ENCODE measurements around the gene FER1L5. TPM values are rescaled to one million over a fixed set of nuclear protein-coding genes. Genes with fewer than 3 reads are reported as not detected.

Gene FER1L5
- total and polyA plus RNA-seq, 2 of the 8 experiments (the other 6 are each of a cell fraction or from before 2014, with no cell fraction given): 0.23 to 0.88 TPM

DNA sequence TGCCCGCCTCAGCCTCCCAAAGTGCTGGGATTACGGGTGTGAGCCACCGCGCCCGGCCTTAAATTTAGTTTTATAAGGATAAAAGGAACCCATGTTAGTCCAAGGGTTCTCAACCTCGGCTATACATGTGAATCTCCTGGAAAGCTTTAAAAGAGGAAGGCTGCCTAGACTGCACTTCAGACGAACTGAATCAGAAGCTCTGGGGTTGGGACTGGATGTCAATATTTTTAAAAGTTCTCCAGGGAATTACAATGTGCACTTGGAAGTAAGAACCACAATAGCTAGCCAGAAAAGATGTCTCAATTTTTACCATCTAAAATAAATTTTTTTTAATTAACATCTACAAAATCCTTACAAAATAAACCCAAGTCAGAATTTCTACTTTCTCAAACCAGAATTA, 87.2 kb downstream of the FER1L5 start (continued):
- TF ChIP-seq GABPA (IDR thresholded peaks at IDR 0.05; ENCODE audit: borderline replicate concordance, insufficient read depth, low read length) (no peak), SP1 (IDR thresholded peaks at IDR 0.05; ENCODE audit: low read depth, low read length) (no peak), SAP30 (IDR thresholded peaks at IDR 0.05; ENCODE audit: insufficient read depth, insufficient replicate concordance, low read length) (no peak)
